Uterus (tissue), 4 donors: Measurements from ENCODE around the gene EGFLAM. TPM values are rescaled to one million over a fixed set of nuclear protein-coding genes. Genes with fewer than 3 reads are reported as not detected.
A peak's percentile ranks its signal among the peaks of the same experiment; 100 is the strongest.

Experiments
- DNase-seq, 2 donors: peaks; one replicate each; pipeline ENCODE4 v3.0.0-alpha.2; 2019 to 2020
- H3K27ac ChIP-seq, 2 donors: fragments of 200-600 bp; sonication (generic); 1 replicate in 1 of 2; 2 replicates in 1 of 2; pipeline ENCODE4 v1.5.1; 2016 to 2018
- H3K27me3 ChIP-seq, 2 donors: fragments of 200-600 bp; sonication (generic); one replicate each; pipeline ENCODE4 v1.5.1; 2018 to 2019; ENCODE audit warnings: control low read depth in 1 of 2
- H3K36me3 ChIP-seq, 2 donors: fragments of 200-600 bp; sonication (generic); one replicate each; pipeline ENCODE4 v1.5.1; 2019; ENCODE audit warnings: control low read depth in 1 of 2
- H3K4me1 ChIP-seq, 2 donors: fragments of 200-600 bp; sonication (generic); one replicate each; pipeline ENCODE4 v1.5.1; 2018 to 2019; ENCODE audit warnings: control low read depth in 1 of 2
- H3K4me3 ChIP-seq, 2 donors: fragments of 200-600 bp; sonication (generic); 1 replicate in 1 of 2; 2 replicates in 1 of 2; pipeline ENCODE4 v1.5.1; 2018 to 2019; ENCODE audit warnings: mild to moderate bottlenecking in 1 of 2
- H3K9me3 ChIP-seq, 2 donors: fragments of 200-600 bp; sonication (generic); one replicate each; pipeline ENCODE4 v1.5.1; 2019; ENCODE audit warnings: control low read depth in 1 of 2
- POLR2A ChIP-seq, 2 donors: fragments of 450-650 bp; IDR thresholded peaks; one replicate each; pipeline ENCODE4 v1.6.1; 2016; ENCODE audit warnings: antibody characterized with exemption in 2 of 2, mild to moderate bottlenecking in 1 of 2, moderate library complexity in 1 of 2
- intact Hi-C: fragments of 100-400 bp; cut with DNase I; formaldehyde crosslinking; loops from one replicate; pipeline ENCODE4 v1.15.1; 2023; ENCODE audit warnings: low total_unique reads
- total RNA-seq, 4 donors: library from RNA; depleted of rRNA in 3 of 4; stranded (reverse); fragments of >200 nt in 3 of 4; gene quantifications; one replicate each; pipeline versions ENCODE4 v1.1.0 to v1.2.4, GENCODE V29; 2014 to 2023
- TF ChIP-seq, protein P1 (sequence below), 4 experiments: fragments of 200-600 bp in 2 of 4; fragments of 450-650 bp in 2 of 4; sonication (generic) in 2 of 4; IDR thresholded peaks; one replicate each; pipeline ENCODE4 v1.5.1; 2016 to 2019; ENCODE audit warnings: antibody characterized with exemption in 4 of 4, mild to moderate bottlenecking in 2 of 4, moderate library complexity in 1 of 4
- donor health status: DM: yes; HTN: yes; CAD: no.

Gene EGFLAM
- total RNA-seq, 4 donors from 2014 or later, result 0.26 to 16.8 (median 3.6) TPM

GRCh38 chr5:38290028-38290653, 31.8 kb downstream of the EGFLAM start:
- TF ChIP-seq, protein P1, sequence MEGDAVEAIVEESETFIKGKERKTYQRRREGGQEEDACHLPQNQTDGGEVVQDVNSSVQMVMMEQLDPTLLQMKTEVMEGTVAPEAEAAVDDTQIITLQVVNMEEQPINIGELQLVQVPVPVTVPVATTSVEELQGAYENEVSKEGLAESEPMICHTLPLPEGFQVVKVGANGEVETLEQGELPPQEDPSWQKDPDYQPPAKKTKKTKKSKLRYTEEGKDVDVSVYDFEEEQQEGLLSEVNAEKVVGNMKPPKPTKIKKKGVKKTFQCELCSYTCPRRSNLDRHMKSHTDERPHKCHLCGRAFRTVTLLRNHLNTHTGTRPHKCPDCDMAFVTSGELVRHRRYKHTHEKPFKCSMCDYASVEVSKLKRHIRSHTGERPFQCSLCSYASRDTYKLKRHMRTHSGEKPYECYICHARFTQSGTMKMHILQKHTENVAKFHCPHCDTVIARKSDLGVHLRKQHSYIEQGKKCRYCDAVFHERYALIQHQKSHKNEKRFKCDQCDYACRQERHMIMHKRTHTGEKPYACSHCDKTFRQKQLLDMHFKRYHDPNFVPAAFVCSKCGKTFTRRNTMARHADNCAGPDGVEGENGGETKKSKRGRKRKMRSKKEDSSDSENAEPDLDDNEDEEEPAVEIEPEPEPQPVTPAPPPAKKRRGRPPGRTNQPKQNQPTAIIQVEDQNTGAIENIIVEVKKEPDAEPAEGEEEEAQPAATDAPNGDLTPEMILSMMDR (IDR thresholded peaks at IDR 0.05), result no peak
- no peak for TF ChIP-seq POLR2A (IDR thresholded peaks at IDR 0.05)
- Histone ChIP-seq H3K4me1 (no peaks in the 10 kb centered on the region), H3K36me3 (no peaks in the 10 kb centered on the region), H3K27ac (no peak overlapping the region), H3K27me3 (no peaks in the 10 kb centered on the region), H3K4me3 (no peak overlapping the region), H3K9me3 (no peaks in the 10 kb centered on the region)
- no peak for DNase-seq
- intact Hi-C loops, result no loop called here

DNA sequence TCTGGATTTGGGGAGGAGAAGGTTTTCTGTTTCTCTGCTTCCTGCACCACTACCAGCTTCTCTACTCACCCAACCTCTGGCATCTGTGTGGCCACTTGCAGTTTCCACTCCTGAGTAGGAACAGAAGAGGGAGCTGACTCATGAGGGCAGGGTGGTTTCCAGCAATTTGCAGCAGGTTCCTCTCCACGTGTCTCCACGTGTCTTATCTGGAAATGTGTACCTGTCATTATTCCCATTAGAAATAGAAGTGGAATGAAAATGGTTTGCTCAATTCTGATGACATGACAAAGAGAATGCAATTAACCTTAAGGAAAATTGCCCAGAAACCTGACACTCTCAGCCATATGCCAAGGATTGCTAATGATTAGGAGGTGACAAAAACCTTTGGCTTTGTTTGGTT, 33.0 kb downstream of the EGFLAM start:
- Histone ChIP-seq H3K27ac (no peak overlapping the region), H3K4me1 (no peaks in the 10 kb centered on the region), H3K4me3 (no peak overlapping the region), H3K27me3 (no peaks in the 10 kb centered on the region), H3K36me3 (no peaks in the 10 kb centered on the region), H3K9me3 (no peaks in the 10 kb centered on the region)
- no peak for TF ChIP-seq POLR2A (IDR thresholded peaks at IDR 0.05)
- TF ChIP-seq, protein P1 (IDR thresholded peaks at IDR 0.05), result no peak
- DNase-seq, result no peak
- intact Hi-C loops, result no loop called here

GRCh38 chr5:38292228-38292627, 33.9 kb downstream of the EGFLAM start:
- TF ChIP-seq, protein P1 (IDR thresholded peaks at IDR 0.05), result no peak
- TF ChIP-seq POLR2A (IDR thresholded peaks at IDR 0.05), result no peak
- Histone ChIP-seq H3K4me3 (no peak overlapping the region), H3K27me3 (no peaks in the 10 kb centered on the region), H3K9me3 (no peaks in the 10 kb centered on the region), H3K27ac (no peak overlapping the region), H3K36me3 (no peaks in the 10 kb centered on the region), H3K4me1 (no peaks in the 10 kb centered on the region)
- intact Hi-C loops, result no loop called here
- no peak for DNase-seq

- no peaks in the 10 kb centered on the region for H3K4me1 ChIP-seq
- intact Hi-C loops, result no loop called here
- H3K27me3 ChIP-seq, result no peaks in the 10 kb centered on the region
- no peaks in the 10 kb centered on the region for H3K9me3 ChIP-seq
- no peak for DNase-seq
- TF ChIP-seq, protein P1 (IDR thresholded peaks at IDR 0.05), result no peak
- TF ChIP-seq POLR2A (IDR thresholded peaks at IDR 0.05), result no peak
- H3K4me3 ChIP-seq, result no peak overlapping the region
- H3K27ac ChIP-seq, result no peak overlapping the region
- H3K36me3 ChIP-seq, result no peaks in the 10 kb centered on the region
Measured at GRCh38 chr5:38295751-38296150, 37.4 kb downstream of the EGFLAM start.

DNA sequence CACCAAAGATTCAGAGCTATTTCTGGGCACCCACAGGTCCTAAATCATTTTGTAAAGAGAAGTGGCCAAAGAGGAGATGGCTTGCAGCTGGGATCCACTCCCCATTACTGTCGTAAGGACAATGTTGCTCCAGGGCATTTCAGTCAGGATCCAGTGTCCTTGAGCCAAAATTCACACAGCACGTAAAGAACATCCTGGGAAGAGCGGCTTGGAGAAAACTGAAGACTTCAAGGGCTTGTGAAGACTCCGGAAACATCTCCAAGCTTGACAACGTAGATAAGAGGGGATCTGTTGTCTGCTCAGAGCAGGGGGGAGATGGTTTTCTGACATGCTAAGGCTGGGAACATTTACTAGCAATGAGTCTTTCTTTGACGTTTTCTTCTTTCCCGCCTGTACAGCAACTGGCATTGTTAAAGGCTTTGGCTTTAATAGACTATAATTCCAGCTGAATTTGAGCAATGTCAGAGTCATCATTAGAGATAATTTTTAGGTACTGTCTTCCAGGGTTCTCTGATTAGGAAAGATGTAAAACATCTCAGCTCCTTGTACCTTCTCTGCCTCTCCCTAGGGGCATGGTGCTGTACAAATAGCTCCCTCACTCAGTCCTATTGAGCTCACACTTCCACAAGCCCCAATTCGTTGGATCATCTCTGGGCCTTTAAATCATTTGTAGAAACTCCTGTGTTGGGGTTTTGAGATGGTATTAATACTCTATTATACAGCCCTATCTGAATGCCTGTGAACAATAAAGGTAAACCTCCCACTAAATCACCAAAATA, 39.7 kb downstream of the EGFLAM start:
- peak in 1 of 2 donors; percentile 33 for DNase-seq
- H3K9me3 ChIP-seq, result no peaks in the 10 kb centered on the region
- no peak for TF ChIP-seq POLR2A (IDR thresholded peaks at IDR 0.05)
- TF ChIP-seq, protein P1 (IDR thresholded peaks at IDR 0.05), result no peak
- no peaks in the 10 kb centered on the region for H3K27me3 ChIP-seq
- no peak overlapping the region for H3K27ac ChIP-seq
- no peaks in the 10 kb centered on the region for H3K4me1 ChIP-seq
- H3K36me3 ChIP-seq, result no peaks in the 10 kb centered on the region
- no peak overlapping the region for H3K4me3 ChIP-seq
- intact Hi-C loops, result no loop called here
